Esophagus muscularis mucosa (tissue), 3 donors: ENCODE data around the gene AGAP1.

Source experiments
- POLR2A ChIP-seq: fragments of 450-650 bp; IDR thresholded peaks from one replicate; pipeline ENCODE4 v1.6.1; 2017; ENCODE audit warnings: antibody characterized with exemption, moderate library complexity, mild to moderate bottlenecking, low read depth
- POLR2AphosphoS5 ChIP-seq, 2 donors: sonication (generic); formaldehyde crosslinking; IDR thresholded peaks; one replicate each; pipeline ENCODE4 v1.6.1; 2017; ENCODE audit warnings: antibody characterized with exemption in 2 of 2
- TF ChIP-seq, protein P1 (sequence below), 3 experiments: fragments of 200-600 bp in 2 of 3; fragments of 450-650 bp in 1 of 3; sonication (generic) in 2 of 3; IDR thresholded peaks; one replicate each; pipeline ENCODE4 v1.5.1; 2017 to 2019; ENCODE audit warnings: antibody characterized with exemption in 3 of 3, mild to moderate bottlenecking in 2 of 3, moderate library complexity in 1 of 3

DNA sequence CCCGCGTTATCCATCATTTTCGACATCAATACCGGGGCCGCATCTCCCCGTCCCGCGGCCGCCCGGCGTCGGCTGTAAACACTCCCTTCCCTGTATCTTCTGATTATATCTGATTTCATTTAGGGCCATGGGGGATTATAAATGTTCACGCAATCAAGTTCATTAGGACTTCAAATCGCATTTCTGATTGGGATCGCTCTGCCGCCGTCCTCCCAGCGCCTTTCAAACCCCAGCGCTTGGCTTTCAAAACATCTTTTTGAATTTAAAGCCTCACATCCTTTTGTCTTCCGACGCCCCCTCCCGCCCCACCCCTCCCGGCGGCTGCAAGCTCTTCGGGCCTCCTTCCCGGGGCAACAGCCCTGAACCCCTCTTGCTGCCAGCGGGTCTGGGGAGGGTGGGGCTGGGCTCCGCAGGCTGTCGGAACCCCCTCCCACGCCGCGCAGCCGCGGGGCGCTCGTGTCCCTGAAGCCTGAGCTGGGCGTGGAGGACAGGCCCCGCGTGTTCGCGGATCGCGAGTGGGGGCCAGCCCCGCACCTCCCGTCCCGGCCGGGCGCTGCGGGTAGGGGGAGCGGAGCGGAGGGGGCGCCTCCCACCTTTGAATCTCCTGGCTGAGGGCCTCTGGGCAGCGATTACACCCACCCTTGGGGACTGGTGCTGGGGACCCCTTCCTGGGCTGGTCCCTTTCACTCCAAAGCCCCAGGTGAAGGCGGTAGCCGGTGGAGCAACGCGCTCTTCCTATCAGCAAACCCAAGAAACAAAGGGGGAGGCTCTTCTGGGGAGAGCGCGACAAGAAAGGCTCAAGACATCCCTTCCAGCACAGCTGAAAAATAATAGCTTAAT is 685.6 kb downstream of the AGAP1 start:
- TF ChIP-seq, protein P1, sequence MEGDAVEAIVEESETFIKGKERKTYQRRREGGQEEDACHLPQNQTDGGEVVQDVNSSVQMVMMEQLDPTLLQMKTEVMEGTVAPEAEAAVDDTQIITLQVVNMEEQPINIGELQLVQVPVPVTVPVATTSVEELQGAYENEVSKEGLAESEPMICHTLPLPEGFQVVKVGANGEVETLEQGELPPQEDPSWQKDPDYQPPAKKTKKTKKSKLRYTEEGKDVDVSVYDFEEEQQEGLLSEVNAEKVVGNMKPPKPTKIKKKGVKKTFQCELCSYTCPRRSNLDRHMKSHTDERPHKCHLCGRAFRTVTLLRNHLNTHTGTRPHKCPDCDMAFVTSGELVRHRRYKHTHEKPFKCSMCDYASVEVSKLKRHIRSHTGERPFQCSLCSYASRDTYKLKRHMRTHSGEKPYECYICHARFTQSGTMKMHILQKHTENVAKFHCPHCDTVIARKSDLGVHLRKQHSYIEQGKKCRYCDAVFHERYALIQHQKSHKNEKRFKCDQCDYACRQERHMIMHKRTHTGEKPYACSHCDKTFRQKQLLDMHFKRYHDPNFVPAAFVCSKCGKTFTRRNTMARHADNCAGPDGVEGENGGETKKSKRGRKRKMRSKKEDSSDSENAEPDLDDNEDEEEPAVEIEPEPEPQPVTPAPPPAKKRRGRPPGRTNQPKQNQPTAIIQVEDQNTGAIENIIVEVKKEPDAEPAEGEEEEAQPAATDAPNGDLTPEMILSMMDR (IDR thresholded peaks at IDR 0.05): no peak
- TF ChIP-seq POLR2A (no peak), POLR2AphosphoS5 (IDR thresholded peaks at IDR 0.05) (no peak)
